ENCODE results near the gene SLC38A1.
"Not testable (repeated sequence)": the region's sequence is repeated elsewhere in the genome, so short reads cannot be mapped to it uniquely, and the experiment has no call there.

The SLC38A1 gene

GRCh38 chr12:46263140-46264016, 5.5 kb downstream of the SLC38A1 start:
- DNase-seq, result no peak

- no peak for DNase-seq
Observed at GRCh38 chr12:46261646-46262045, 7.2 kb downstream of the SLC38A1 start.

GRCh38 chr12:46260913-46261476, 7.8 kb downstream of the SLC38A1 start:
- DNase-seq, result no peak

- no peak for DNase-seq
Observed at GRCh38 chr12:46260124-46260912, 8.5 kb downstream of the SLC38A1 start.

GRCh38 chr12:46259713-46260112, 9.1 kb downstream of the SLC38A1 start:
- no peak for DNase-seq

GRCh38 chr12:46259071-46259470, 9.8 kb downstream of the SLC38A1 start:
- DNase-seq, result no peak

GRCh38 chr12:46258129-46258528, 10.7 kb downstream of the SLC38A1 start:
- DNase-seq, result no peak

GRCh38 chr12:46256942-46257341, 11.9 kb downstream of the SLC38A1 start:
- DNase-seq, result no peak

GRCh38 chr12:46253544-46254162, 15.2 kb downstream of the SLC38A1 start:
- DNase-seq, result no peak

- DNase-seq, result not testable (repeated sequence)
Observed at GRCh38 chr12:46251994-46252393, 16.8 kb downstream of the SLC38A1 start.

- not testable (repeated sequence) for DNase-seq
Observed at GRCh38 chr12:46249960-46250359, 18.9 kb downstream of the SLC38A1 start.

GRCh38 chr12:46246021-46246700, 22.7 kb downstream of the SLC38A1 start:
- DNase-seq, result no peak

- DNase-seq, result no peak
Observed at GRCh38 chr12:46244997-46245396, 23.8 kb downstream of the SLC38A1 start.

- DNase-seq, result no peak
Observed at GRCh38 chr12:46244273-46244915, 24.4 kb downstream of the SLC38A1 start.

- no peak for DNase-seq
Observed at GRCh38 chr12:46242569-46242968, 26.3 kb downstream of the SLC38A1 start.

- no peak for DNase-seq
Observed at GRCh38 chr12:46240436-46240835, 28.4 kb downstream of the SLC38A1 start.

GRCh38 chr12:46238821-46239220, 30.0 kb downstream of the SLC38A1 start:
- DNase-seq, result no peak

GRCh38 chr12:46237371-46238045, 31.3 kb downstream of the SLC38A1 start:
- no peak for DNase-seq

GRCh38 chr12:46234000-46234399, 34.8 kb downstream of the SLC38A1 start:
- no peak for DNase-seq

- no peak for DNase-seq
Observed at GRCh38 chr12:46233423-46233822, 35.4 kb downstream of the SLC38A1 start.

- DNase-seq, result no peak
Observed at GRCh38 chr12:46230983-46231382, 37.9 kb downstream of the SLC38A1 start.

Data from NK-92 treated with Interleukin-12 subunit alpha and Interleukin-12 subunit beta, amount 100 ng/mL, for 24 hours (cell line).